ENCODE results near the gene MVD. TPM values are rescaled to one million over a fixed set of nuclear protein-coding genes. Genes with fewer than 3 reads are reported as not detected.

MVD gene
- total RNA-seq, 1 donor from 2014 or later = 102 TPM

Other genes with a start within 250 kb of the MVD start
- gene ZFPM1, start 209.8 kb downstream of the MVD start, total RNA-seq = 3.7 and 6.2 TPM in 2 replicates
- 20.2 and 22.2 TPM in 2 replicates for gene ZC3H18, start 92.7 kb downstream of the MVD start, total RNA-seq
- gene IL17C, start 24.5 kb downstream of the MVD start, total RNA-seq = 0.29 and 1.4 TPM in 2 replicates
- 734 and 1,005 TPM in 2 replicates for gene CYBA, start 12.0 kb downstream of the MVD start, total RNA-seq
- gene SNAI3, start 23.4 kb upstream of the MVD start, total RNA-seq = 0.82 and 1.1 TPM in 2 replicates
- gene RNF166, start 43.3 kb upstream of the MVD start, total RNA-seq = 30.3 and 33.0 TPM in 2 replicates
- gene CTU2, start 43.4 kb upstream of the MVD start, total RNA-seq = 12.8 and 17.1 TPM in 2 replicates
- gene PIEZO1, start 122.1 kb upstream of the MVD start, total RNA-seq = 309 and 349 TPM in 2 replicates
- 11.3 and 14.5 TPM in 2 replicates for gene CDT1, start 140.7 kb upstream of the MVD start, total RNA-seq
- 204 and 218 TPM in 2 replicates for gene APRT, start 148.8 kb upstream of the MVD start, total RNA-seq
- 23.6 and 30.4 TPM in 2 replicates for gene GALNS, start 193.9 kb upstream of the MVD start, total RNA-seq
- 50.1 and 59.4 TPM in 2 replicates for gene TRAPPC2L, start 194.0 kb upstream of the MVD start, total RNA-seq
- not detected in 2 replicates for gene PABPN1L, start 203.6 kb upstream of the MVD start, total RNA-seq